LNCaP clone FGC (cell line): Measurements from ENCODE around the gene ARHGEF1.

ENCODE experiments used
- DNase-seq: peaks from one replicate; pipeline ENCODE4 v3.0.0-alpha.2; 2011; ENCODE audit warnings: low read depth
- H3K4me3 ChIP-seq: 2 replicates; pipeline ENCODE4 v1.5.1; 2011; ENCODE audit warnings: mild to moderate bottlenecking, low read depth, low read length, control low read depth
- CTCF ChIP-seq: IDR thresholded peaks from 2 replicates; pipeline ENCODE4 v1.5.1; 2012; ENCODE audit warnings: mild to moderate bottlenecking; ENCODE audit not compliant: control insufficient read depth, insufficient read depth; ENCODE audit errors: extremely low read depth

The ARHGEF1 gene

GRCh38 chr19:41925208-41926003, 42.4 kb downstream of the ARHGEF1 start:
- no peak for DNase-seq
- no peak overlapping the region for H3K4me3 ChIP-seq
- no peak for TF ChIP-seq CTCF

- H3K4me3 ChIP-seq = no peak overlapping the region
- no peak for DNase-seq
Measured at GRCh38 chr19:41926028-41926762, 43.2 kb downstream of the ARHGEF1 start.

GRCh38 chr19:41926763-41927496, 43.9 kb downstream of the ARHGEF1 start:
- no peak overlapping the region for H3K4me3 ChIP-seq
- no peak for TF ChIP-seq CTCF
- DNase-seq = no peak

More at GRCh38 chr19:41926028-41926762, 43.2 kb downstream of the ARHGEF1 start:
- TF ChIP-seq CTCF = no peak

GRCh38 chr19:41927497-41928192, 44.7 kb downstream of the ARHGEF1 start:
- no peak for DNase-seq
- no peak for TF ChIP-seq CTCF
- no peak overlapping the region for H3K4me3 ChIP-seq

- no peak for DNase-seq
- TF ChIP-seq CTCF = no peak
Measured at GRCh38 chr19:41928221-41928683, 45.3 kb downstream of the ARHGEF1 start, which contains the start of gene ERFL. TSS of gene ERFL (minus strand) at chr19:41928449. CDS start at chr19:41912919, 15,530 bp downstream.

More at GRCh38 chr19:41928221-41928683, 45.3 kb downstream of the ARHGEF1 start, which contains the start of gene ERFL:
- H3K4me3 ChIP-seq = no peak within 1 kb of the TSS
